BE2C (cell line): ENCODE results near the gene TMEM132A.

ENCODE experiments used
- DNase-seq: peaks from one replicate; pipeline ENCODE4 v3.0.0-alpha.2; 2020
- H3K27me3 ChIP-seq: fragments of 250-450 bp; sonication (Bioruptor Pico); 2 replicates; pipeline ENCODE4 v1.5.1; 2020; ENCODE audit warnings: mild to moderate bottlenecking
- H3K36me3 ChIP-seq: fragments of 250-450 bp; sonication (Bioruptor Pico); 2 replicates; pipeline ENCODE4 v1.5.1; 2020; ENCODE audit warnings: mild to moderate bottlenecking
- H3K4me1 ChIP-seq: fragments of 250-450 bp; sonication (Bioruptor Pico); 2 replicates; pipeline ENCODE4 v1.5.1; 2020
- H3K4me3 ChIP-seq: 2 replicates; pipeline ENCODE4 v1.5.1; 2011; ENCODE audit warnings: low read depth, low read length
- H3K9me3 ChIP-seq: fragments of 250-450 bp; sonication (Bioruptor Pico); 2 replicates; pipeline ENCODE4 v1.5.1; 2020
- CTCF ChIP-seq: IDR thresholded peaks from 2 replicates; pipeline ENCODE4 v1.5.1; 2012; ENCODE audit warnings: mild to moderate bottlenecking, low read depth, low read length

Gene TMEM132A

GRCh38 chr11:60946601-60947264 lies 22.5 kb downstream of the TMEM132A start:
- no peak overlapping the region for H3K4me3 ChIP-seq
- TF ChIP-seq CTCF = no peak
- no peaks in the 10 kb centered on the region for H3K36me3 ChIP-seq
- no peaks in the 10 kb centered on the region for H3K9me3 ChIP-seq
- no peaks in the 10 kb centered on the region for H3K27me3 ChIP-seq
- no peak for DNase-seq
- H3K4me1 ChIP-seq = no peaks in the 10 kb centered on the region

- Histone ChIP-seq H3K9me3 (no peaks in the 10 kb centered on the region), H3K4me1 (no peaks in the 10 kb centered on the region), H3K4me3 (no peak overlapping the region), H3K27me3 (no peaks in the 10 kb centered on the region), H3K36me3 (no peaks in the 10 kb centered on the region)
- no peak for DNase-seq
- no peak for TF ChIP-seq CTCF
These were observed 23.4 kb downstream of the TMEM132A start for GRCh38 chr11:60947700-60948099.

GRCh38 chr11:60948250-60948649 lies 24.0 kb downstream of the TMEM132A start:
- no peaks in the 10 kb centered on the region for H3K27me3 ChIP-seq
- no peak overlapping the region for H3K4me3 ChIP-seq
- H3K4me1 ChIP-seq = no peaks in the 10 kb centered on the region
- no peak for DNase-seq
- TF ChIP-seq CTCF = no peak
- H3K9me3 ChIP-seq = no peaks in the 10 kb centered on the region
- no peaks in the 10 kb centered on the region for H3K36me3 ChIP-seq

- H3K27me3 ChIP-seq = no peaks in the 10 kb centered on the region
- H3K36me3 ChIP-seq = no peaks in the 10 kb centered on the region
- H3K9me3 ChIP-seq = no peaks in the 10 kb centered on the region
- TF ChIP-seq CTCF = no peak
- no peaks in the 10 kb centered on the region for H3K4me1 ChIP-seq
- H3K4me3 ChIP-seq = no peak overlapping the region
- no peak for DNase-seq
These were observed 25.8 kb downstream of the TMEM132A start for GRCh38 chr11:60950024-60950423.

- no peaks in the 10 kb centered on the region for H3K4me1 ChIP-seq
- H3K27me3 ChIP-seq = no peaks in the 10 kb centered on the region
- H3K36me3 ChIP-seq = no peaks in the 10 kb centered on the region
- TF ChIP-seq CTCF = no peak
- no peak for DNase-seq
- no peaks in the 10 kb centered on the region for H3K9me3 ChIP-seq
- H3K4me3 ChIP-seq = no peak overlapping the region
These were observed 26.8 kb downstream of the TMEM132A start for GRCh38 chr11:60950933-60951605.

GRCh38 chr11:60951606-60951903 lies 27.3 kb downstream of the TMEM132A start:
- H3K27me3 ChIP-seq = no peaks in the 10 kb centered on the region
- no peaks in the 10 kb centered on the region for H3K4me1 ChIP-seq
- no peak for TF ChIP-seq CTCF
- no peak for DNase-seq
- H3K36me3 ChIP-seq = no peaks in the 10 kb centered on the region
- H3K9me3 ChIP-seq = no peaks in the 10 kb centered on the region
- no peak overlapping the region for H3K4me3 ChIP-seq
